ENCODE data around the gene HS3ST3B1. TPM values are rescaled to one million over a fixed set of nuclear protein-coding genes. Genes with fewer than 3 reads are reported as not detected.
A peak's percentile ranks its signal among the peaks of the same experiment; 100 is the strongest.

HS3ST3B1 gene
- total RNA-seq, 1 donor from 2014 or later = 8.7 TPM

DNA sequence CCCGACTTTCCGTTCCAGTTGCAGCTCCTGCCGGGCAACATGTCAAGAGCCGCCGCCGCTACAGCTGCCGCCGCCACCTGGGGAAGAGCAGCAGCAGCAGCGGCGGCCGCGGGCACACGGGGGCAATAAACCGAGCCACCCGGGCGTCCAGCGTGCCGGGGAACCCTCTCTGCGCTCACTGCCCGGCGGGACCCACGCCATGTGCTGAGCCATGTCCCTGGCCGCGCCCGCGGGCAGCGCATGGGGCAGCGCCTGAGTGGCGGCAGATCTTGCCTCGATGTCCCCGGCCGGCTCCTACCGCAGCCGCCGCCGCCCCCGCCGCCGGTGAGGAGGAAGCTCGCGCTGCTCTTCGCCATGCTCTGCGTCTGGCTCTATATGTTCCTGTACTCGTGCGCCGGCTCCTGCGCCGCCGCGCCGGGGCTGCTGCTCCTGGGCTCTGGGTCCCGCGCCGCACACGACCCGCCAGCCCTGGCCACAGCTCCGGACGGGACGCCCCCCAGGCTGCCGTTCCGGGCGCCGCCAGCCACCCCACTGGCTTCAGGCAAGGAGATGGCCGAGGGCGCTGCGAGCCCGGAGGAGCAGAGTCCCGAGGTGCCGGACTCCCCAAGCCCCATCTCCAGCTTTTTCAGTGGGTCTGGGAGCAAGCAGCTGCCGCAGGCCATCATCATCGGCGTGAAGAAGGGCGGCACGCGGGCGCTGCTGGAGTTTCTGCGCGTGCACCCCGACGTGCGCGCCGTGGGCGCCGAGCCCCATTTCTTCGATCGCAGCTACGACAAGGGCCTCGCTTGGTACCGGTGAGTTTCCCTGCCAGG lies 604 bp downstream of the HS3ST3B1 start:
- peak overlapping the region; percentile 91 for H3K4me3 ChIP-seq (ENCODE audit: insufficient read depth, low read depth, low read length)
- H3K36me3 Mint-ChIP-seq (ENCODE audit: low read depth, unreplicated experiment) = peaks cover 2% of the 10 kb centered on the region
- DNase-seq (ENCODE audit: low read depth) = no peak
- peak overlapping the region; percentile 88 for H3K9ac ChIP-seq (ENCODE audit: low read length)
- H3K27ac Mint-ChIP-seq (ENCODE audit: unreplicated experiment) = peak overlapping the region; percentile 69
- H3K4me2 ChIP-seq (ENCODE audit: low read length) = peak overlapping the region; percentile 90
- peaks cover 18% of the 10 kb centered on the region for H3K27me3 Mint-ChIP-seq (ENCODE audit: low read depth, unreplicated experiment)
- no peaks in the 10 kb centered on the region for H3K9me3 ChIP-seq (ENCODE audit: insufficient read depth, low read depth, low read length)
- H3K36me3 ChIP-seq (ENCODE audit: insufficient read depth, low read length) = no peaks in the 10 kb centered on the region
- H3K79me2 ChIP-seq (ENCODE audit: insufficient read depth, low read length) = peaks cover 55% of the 10 kb centered on the region
- peaks cover 8% of the 10 kb centered on the region for H3K27me3 ChIP-seq (ENCODE audit: insufficient read depth, low read length)
- no peak for FAIRE-seq
- no peak for TF ChIP-seq EZH2 (IDR thresholded peaks at IDR 0.05; ENCODE audit: insufficient read depth, low read length)
- TF ChIP-seq, protein P1, sequence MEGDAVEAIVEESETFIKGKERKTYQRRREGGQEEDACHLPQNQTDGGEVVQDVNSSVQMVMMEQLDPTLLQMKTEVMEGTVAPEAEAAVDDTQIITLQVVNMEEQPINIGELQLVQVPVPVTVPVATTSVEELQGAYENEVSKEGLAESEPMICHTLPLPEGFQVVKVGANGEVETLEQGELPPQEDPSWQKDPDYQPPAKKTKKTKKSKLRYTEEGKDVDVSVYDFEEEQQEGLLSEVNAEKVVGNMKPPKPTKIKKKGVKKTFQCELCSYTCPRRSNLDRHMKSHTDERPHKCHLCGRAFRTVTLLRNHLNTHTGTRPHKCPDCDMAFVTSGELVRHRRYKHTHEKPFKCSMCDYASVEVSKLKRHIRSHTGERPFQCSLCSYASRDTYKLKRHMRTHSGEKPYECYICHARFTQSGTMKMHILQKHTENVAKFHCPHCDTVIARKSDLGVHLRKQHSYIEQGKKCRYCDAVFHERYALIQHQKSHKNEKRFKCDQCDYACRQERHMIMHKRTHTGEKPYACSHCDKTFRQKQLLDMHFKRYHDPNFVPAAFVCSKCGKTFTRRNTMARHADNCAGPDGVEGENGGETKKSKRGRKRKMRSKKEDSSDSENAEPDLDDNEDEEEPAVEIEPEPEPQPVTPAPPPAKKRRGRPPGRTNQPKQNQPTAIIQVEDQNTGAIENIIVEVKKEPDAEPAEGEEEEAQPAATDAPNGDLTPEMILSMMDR (IDR thresholded peaks at IDR 0.05; ENCODE audit: insufficient read depth, low read depth, low read length) = no peak
- peak overlapping the region; percentile 74 for H2AFZ ChIP-seq (ENCODE audit: low read depth, low read length)
- H3K27ac ChIP-seq (ENCODE audit: low read depth, low read length) = peak overlapping the region; percentile 76
- H3K9me3 Mint-ChIP-seq (ENCODE audit: unreplicated experiment) = no peaks in the 10 kb centered on the region
- H3K4me1 Mint-ChIP-seq (ENCODE audit: low read depth, unreplicated experiment) = peaks cover 25% of the 10 kb centered on the region
- H3K4me3 Mint-ChIP-seq (ENCODE audit: unreplicated experiment) = peak overlapping the region; percentile 94
- H4K20me1 ChIP-seq (ENCODE audit: insufficient read depth, low read length) = peaks cover 44% of the 10 kb centered on the region
- peaks cover 40% of the 10 kb centered on the region for H3K4me1 ChIP-seq (ENCODE audit: insufficient read depth, low read length)

DNA sequence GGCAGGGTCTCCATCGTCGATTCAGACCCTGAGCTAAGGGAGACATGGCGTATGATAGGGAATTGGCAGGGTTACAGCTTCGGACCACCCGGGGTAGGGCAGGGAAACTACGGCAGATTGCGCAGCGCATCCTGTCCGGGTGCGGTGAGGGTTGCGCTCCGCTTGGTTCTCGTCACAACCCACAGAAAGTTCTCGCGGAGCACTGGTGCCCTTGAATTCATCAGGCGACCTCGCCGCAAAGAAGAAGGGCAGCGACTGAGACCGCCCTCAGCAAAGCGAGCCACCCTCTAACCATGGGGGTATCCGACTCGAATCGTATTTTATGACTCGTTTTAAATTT lies 1.2 kb downstream of the HS3ST3B1 start:
- TF ChIP-seq EZH2 (IDR thresholded peaks at IDR 0.05; ENCODE audit: insufficient read depth, low read length) = no peak
- TF ChIP-seq, protein P1 (IDR thresholded peaks at IDR 0.05; ENCODE audit: insufficient read depth, low read depth, low read length) = no peak
- H3K4me3 Mint-ChIP-seq (ENCODE audit: unreplicated experiment) = peak overlapping the region; percentile 94
- FAIRE-seq (no peak), DNase-seq (ENCODE audit: low read depth) (no peak)
- H3K36me3 Mint-ChIP-seq (ENCODE audit: low read depth, unreplicated experiment) = peaks cover 2% of the 10 kb centered on the region
- H3K27me3 Mint-ChIP-seq (ENCODE audit: low read depth, unreplicated experiment) = peaks cover 15% of the 10 kb centered on the region
- peak overlapping the region; percentile 74 for H2AFZ ChIP-seq (ENCODE audit: low read depth, low read length)
- H3K27me3 ChIP-seq (ENCODE audit: insufficient read depth, low read length) = peaks cover 5% of the 10 kb centered on the region
- H3K27ac ChIP-seq (ENCODE audit: low read depth, low read length) = peak overlapping the region; percentile 76
- H3K9ac ChIP-seq (ENCODE audit: low read length) = peak overlapping the region; percentile 88
- peaks cover 46% of the 10 kb centered on the region for H3K4me1 ChIP-seq (ENCODE audit: insufficient read depth, low read length)
- peak overlapping the region; percentile 91 for H3K4me3 ChIP-seq (ENCODE audit: insufficient read depth, low read depth, low read length)
- H3K79me2 ChIP-seq (ENCODE audit: insufficient read depth, low read length) = peaks cover 61% of the 10 kb centered on the region
- peaks cover 26% of the 10 kb centered on the region for H3K4me1 Mint-ChIP-seq (ENCODE audit: low read depth, unreplicated experiment)
- no peaks in the 10 kb centered on the region for H3K9me3 ChIP-seq (ENCODE audit: insufficient read depth, low read depth, low read length)
- H3K36me3 ChIP-seq (ENCODE audit: insufficient read depth, low read length) = no peaks in the 10 kb centered on the region
- peaks cover 44% of the 10 kb centered on the region for H4K20me1 ChIP-seq (ENCODE audit: insufficient read depth, low read length)
- peak overlapping the region; percentile 69 for H3K27ac Mint-ChIP-seq (ENCODE audit: unreplicated experiment)
- no peaks in the 10 kb centered on the region for H3K9me3 Mint-ChIP-seq (ENCODE audit: unreplicated experiment)
- peak overlapping the region; percentile 90 for H3K4me2 ChIP-seq (ENCODE audit: low read length)

Data from astrocyte (in vitro differentiated cells and primary cell).